Osteoblast (primary cell): ENCODE measurements around the gene ITPRIPL1. TPM values are rescaled to one million over a fixed set of nuclear protein-coding genes. Genes with fewer than 3 reads are reported as not detected.

ENCODE experiments used
- DNase-seq: peaks from one replicate; pipeline ENCODE4 v3.0.0; 2011; ENCODE audit warnings: low spot score, mixed read lengths; ENCODE audit not compliant: insufficient read length; ENCODE audit errors: missing footprints
- H2AFZ ChIP-seq: 2 replicates; pipeline ENCODE4 v1.6.0; 2011; ENCODE audit warnings: mild to moderate bottlenecking, low read length
- H3K27ac ChIP-seq: 2 replicates; pipeline ENCODE4 v1.5.1; 2011; ENCODE audit warnings: mild to moderate bottlenecking, low read depth, low read length, moderate library complexity
- H3K27me3 ChIP-seq: 2 replicates; pipeline ENCODE4 v1.6.0; 2012; ENCODE audit warnings: mild to moderate bottlenecking, control low read depth, inconsistent platforms, low read length, moderate library complexity; ENCODE audit not compliant: insufficient read depth
- H3K36me3 ChIP-seq: 2 replicates; pipeline ENCODE4 v1.5.1; 2011; ENCODE audit warnings: mild to moderate bottlenecking, low read length, control low read depth, moderate library complexity; ENCODE audit not compliant: insufficient read depth
- H3K4me1 ChIP-seq: 2 replicates; pipeline ENCODE4 v1.5.1; 2011; ENCODE audit warnings: mild to moderate bottlenecking, low read length, control low read depth, moderate library complexity; ENCODE audit not compliant: insufficient read depth
- H3K4me2 ChIP-seq: 2 replicates; pipeline ENCODE4 v1.6.0; 2011; ENCODE audit warnings: mild to moderate bottlenecking, low read length; ENCODE audit not compliant: insufficient read depth
- H3K4me3 ChIP-seq: fragments of 200-600 bp; sonication (generic); 3 replicates; pipeline ENCODE4 v1.5.1; 2012; ENCODE audit warnings: mild to moderate bottlenecking, low read length, inconsistent platforms; ENCODE audit not compliant: insufficient read depth
- H3K79me2 ChIP-seq: 2 replicates; pipeline ENCODE4 v1.6.0; 2012; ENCODE audit warnings: mild to moderate bottlenecking, low read length, control low read depth, inconsistent platforms; ENCODE audit not compliant: insufficient read depth
- H3K9me3 ChIP-seq: 2 replicates; pipeline ENCODE4 v1.5.1; 2011; ENCODE audit warnings: low read depth, low read length, control low read depth
- H4K20me1 ChIP-seq: 2 replicates; pipeline ENCODE4 v1.6.0; 2012; ENCODE audit warnings: mild to moderate bottlenecking, low read length, control low read depth; ENCODE audit not compliant: insufficient read depth
- CTCF ChIP-seq: IDR thresholded peaks from 2 replicates; pipeline ENCODE4 v1.5.1; 2011; ENCODE audit warnings: mild to moderate bottlenecking, low read depth, low read length, moderate library complexity; ENCODE audit errors: extremely low read depth
- total RNA-seq: library from RNA; depleted of rRNA; stranded (reverse); fragments of >200 nt; gene quantifications from 2 replicates; pipeline ENCODE4 v1.2.3, GENCODE V29; 2012

The ITPRIPL1 gene
- total RNA-seq, 1 donor, result 1.4 TPM

GRCh38 chr2:96320728-96321622 lies 4.1 kb upstream of the ITPRIPL1 start:
- peak; percentile 56 for DNase-seq
- TF ChIP-seq CTCF, result no peak
- no peak overlapping the region for H3K27ac ChIP-seq

GRCh38 chr2:96323849-96324248 lies 1.3 kb upstream of the ITPRIPL1 start:
- H3K9me3 ChIP-seq, result no peaks in the 10 kb centered on the region
- H2AFZ ChIP-seq, result no peak overlapping the region
- no peaks in the 10 kb centered on the region for H3K36me3 ChIP-seq
- peaks cover 38% of the 10 kb centered on the region for H3K27me3 ChIP-seq
- H4K20me1 ChIP-seq, result no peaks in the 10 kb centered on the region
- DNase-seq, result no peak
- no peak overlapping the region for H3K4me3 ChIP-seq
- TF ChIP-seq CTCF, result no peak
- no peaks in the 10 kb centered on the region for H3K79me2 ChIP-seq
- H3K27ac ChIP-seq, result no peak overlapping the region
- no peak overlapping the region for H3K4me2 ChIP-seq
- H3K4me1 ChIP-seq, result peaks cover 9% of the 10 kb centered on the region

More at GRCh38 chr2:96320728-96321622, 4.1 kb upstream of the ITPRIPL1 start:
- no peaks in the 10 kb centered on the region for H4K20me1 ChIP-seq
- no peaks in the 10 kb centered on the region for H3K79me2 ChIP-seq
- H3K4me3 ChIP-seq, result peak overlapping the region; percentile 76
- peak overlapping the region; percentile 91 for H2AFZ ChIP-seq
- peaks cover 14% of the 10 kb centered on the region for H3K4me1 ChIP-seq
- H3K4me2 ChIP-seq, result peak overlapping the region; percentile 98
- no peaks in the 10 kb centered on the region for H3K9me3 ChIP-seq
- no peaks in the 10 kb centered on the region for H3K36me3 ChIP-seq
- H3K27me3 ChIP-seq, result peaks cover 38% of the 10 kb centered on the region

- peak overlapping the region; percentile 72 for H3K4me3 ChIP-seq
- peak; percentile 73 for DNase-seq
Measured at GRCh38 chr2:96324721-96325040, 436 bp upstream of the ITPRIPL1 start.

More at GRCh38 chr2:96324721-96325040, 436 bp upstream of the ITPRIPL1 start:
- no peak overlapping the region for H3K27ac ChIP-seq
- no peaks in the 10 kb centered on the region for H3K9me3 ChIP-seq
- H3K27me3 ChIP-seq, result peaks cover 38% of the 10 kb centered on the region
- peak overlapping the region; percentile 88 for H3K4me2 ChIP-seq
- no peaks in the 10 kb centered on the region for H3K79me2 ChIP-seq
- H3K36me3 ChIP-seq, result no peaks in the 10 kb centered on the region
- H4K20me1 ChIP-seq, result no peaks in the 10 kb centered on the region
- TF ChIP-seq CTCF, result no peak
- H3K4me1 ChIP-seq, result peaks cover 15% of the 10 kb centered on the region
- H2AFZ ChIP-seq, result peak overlapping the region; percentile 82
